Hepatocyte (in vitro differentiated cells): ENCODE data around the gene THSD4.

Experiments
- CTCF ChIP-seq: fragments of 200-600 bp; sonication (generic); IDR thresholded peaks from 2 replicates; pipeline ENCODE4 v1.5.1; 2016; ENCODE audit warnings: antibody characterized with exemption, mild to moderate bottlenecking; ENCODE audit not compliant: poor library complexity
- EZH2 ChIP-seq: fragments of 200-600 bp; sonication (generic); IDR thresholded peaks from 2 replicates; pipeline ENCODE4 v1.6.1; 2016; ENCODE audit warnings: antibody characterized with exemption, mild to moderate bottlenecking, borderline replicate concordance
- EZH2phosphoT487 ChIP-seq: fragments of 200-600 bp; sonication (generic); IDR thresholded peaks from one replicate; pipeline ENCODE4 v1.6.1; 2018; ENCODE audit warnings: antibody characterized with exemption, mild to moderate bottlenecking, low read depth, moderate library complexity; ENCODE audit not compliant: unreplicated experiment, severe bottlenecking

DNA sequence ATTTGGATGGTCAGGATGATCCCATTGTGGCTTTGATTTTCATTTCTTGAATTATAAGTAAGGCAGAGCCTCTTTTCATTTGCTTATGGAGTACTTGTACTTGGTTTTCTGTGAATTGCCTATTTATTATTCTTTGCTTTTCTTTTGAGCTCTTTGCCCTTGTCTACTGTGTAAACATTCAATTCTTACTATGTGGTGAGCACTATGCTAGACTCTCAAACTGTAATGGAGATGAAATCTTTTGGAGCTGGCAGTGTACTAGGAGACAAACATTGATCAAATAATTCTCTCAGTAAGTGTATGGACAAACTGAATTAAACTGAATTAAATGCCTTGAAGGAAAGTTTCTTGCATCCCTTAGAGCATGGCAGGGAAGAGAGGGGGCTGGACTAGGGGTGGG is 608.1 kb downstream of the THSD4 start:
- TF ChIP-seq EZH2 = no peak
- no peak for TF ChIP-seq CTCF
- no peak for TF ChIP-seq EZH2phosphoT487
